Adipocyte (in vitro differentiated cells): ENCODE results near the gene ARV1.
"Not testable (repeated sequence)": the region's sequence is repeated elsewhere in the genome, so short reads cannot be mapped to it uniquely, and the experiment has no call there.

Source experiments
- DNase-seq: peaks from one replicate; pipeline ENCODE4 v3.0.0-alpha.2; 2015; ENCODE audit warnings: low read depth
- H3K27me3 ChIP-seq: replicated peaks from 2 replicates; pipeline ENCODE4 v1.7.0; 2013; ENCODE audit warnings: mild to moderate bottlenecking, low read length, moderate library complexity; ENCODE audit not compliant: control insufficient read depth, insufficient read depth
- H3K36me3 ChIP-seq: 2 replicates; pipeline ENCODE4 v1.7.0; 2013; ENCODE audit warnings: low read length, mild to moderate bottlenecking, moderate library complexity; ENCODE audit not compliant: control insufficient read depth, insufficient read depth, severe bottlenecking
- H3K4me1 ChIP-seq: 2 replicates; pipeline ENCODE4 v1.7.0; 2013; ENCODE audit warnings: mild to moderate bottlenecking, low read length, moderate library complexity; ENCODE audit not compliant: control insufficient read depth, insufficient read depth
- H3K4me3 ChIP-seq: 2 replicates; pipeline ENCODE4 v1.7.0; 2013; ENCODE audit warnings: mild to moderate bottlenecking, low read length, moderate library complexity
- H3K9ac ChIP-seq: 2 replicates; pipeline ENCODE4 v1.7.0; 2013; ENCODE audit warnings: mild to moderate bottlenecking, low read length, moderate library complexity
- H3K9me3 ChIP-seq: 2 replicates; pipeline ENCODE4 v1.7.0; 2013; ENCODE audit warnings: mild to moderate bottlenecking, low read length, moderate library complexity; ENCODE audit not compliant: control insufficient read depth

ARV1 gene

GRCh38 chr1:230976825-230977747 is 1.8 kb upstream of the ARV1 start:
- no peak for DNase-seq
- Histone ChIP-seq H3K27me3 (no peaks in the 10 kb centered on the region), H3K9me3 (no peaks in the 10 kb centered on the region), H3K4me3 (peak overlapping the region; percentile 95), H3K36me3 (peaks cover 12% of the 10 kb centered on the region), H3K9ac (peak overlapping the region; percentile 87), H3K4me1 (peaks cover 11% of the 10 kb centered on the region)

- Histone ChIP-seq H3K9ac (peak overlapping the region; percentile 87), H3K36me3 (peaks cover 12% of the 10 kb centered on the region), H3K9me3 (no peaks in the 10 kb centered on the region), H3K4me3 (peak overlapping the region; percentile 95), H3K27me3 (no peaks in the 10 kb centered on the region), H3K4me1 (peaks cover 18% of the 10 kb centered on the region)
- DNase-seq, result peak; percentile 66
Measured at GRCh38 chr1:230977761-230978490, 968 bp upstream of the ARV1 start.

GRCh38 chr1:230979389-230979716 is 459 bp downstream of the ARV1 start:
- no peaks in the 10 kb centered on the region for H3K9me3 ChIP-seq
- peaks cover 12% of the 10 kb centered on the region for H3K36me3 ChIP-seq
- H3K9ac ChIP-seq, result peak overlapping the region; percentile 87
- H3K4me3 ChIP-seq, result peak overlapping the region; percentile 95
- peaks cover 19% of the 10 kb centered on the region for H3K4me1 ChIP-seq
- no peaks in the 10 kb centered on the region for H3K27me3 ChIP-seq
- no peak for DNase-seq

GRCh38 chr1:230979952-230980351 is 1.1 kb downstream of the ARV1 start:
- Histone ChIP-seq H3K9ac (peak overlapping the region; percentile 87), H3K9me3 (no peaks in the 10 kb centered on the region), H3K36me3 (peaks cover 12% of the 10 kb centered on the region), H3K4me1 (peaks cover 19% of the 10 kb centered on the region), H3K4me3 (peak overlapping the region; percentile 95), H3K27me3 (no peaks in the 10 kb centered on the region)
- no peak for DNase-seq

GRCh38 chr1:230982696-230983095 is 3.8 kb downstream of the ARV1 start:
- no peaks in the 10 kb centered on the region for H3K9me3 ChIP-seq
- H3K4me3 ChIP-seq, result no peak overlapping the region
- peaks cover 11% of the 10 kb centered on the region for H3K36me3 ChIP-seq
- H3K4me1 ChIP-seq, result peaks cover 15% of the 10 kb centered on the region
- DNase-seq, result peak; percentile 42
- H3K9ac ChIP-seq, result no peak overlapping the region
- no peaks in the 10 kb centered on the region for H3K27me3 ChIP-seq

- Histone ChIP-seq H3K9ac (no peak overlapping the region), H3K36me3 (peaks cover 11% of the 10 kb centered on the region), H3K27me3 (no peaks in the 10 kb centered on the region), H3K4me3 (no peak overlapping the region), H3K4me1 (peaks cover 14% of the 10 kb centered on the region), H3K9me3 (no peaks in the 10 kb centered on the region)
- no peak for DNase-seq
Measured at GRCh38 chr1:230983811-230984210, 4.9 kb downstream of the ARV1 start.

- DNase-seq, H3K9me3 ChIP-seq, H3K4me1 ChIP-seq, H3K27me3 ChIP-seq, H3K9ac ChIP-seq, H3K4me3 ChIP-seq: not testable (repeated sequence)
- H3K36me3 ChIP-seq, result peaks cover 20% of the 10 kb centered on the region
Measured at GRCh38 chr1:230984622-230985515, 6.0 kb downstream of the ARV1 start.

GRCh38 chr1:230985711-230986110 is 6.8 kb downstream of the ARV1 start:
- DNase-seq, result no peak
- Histone ChIP-seq H3K27me3 (no peaks in the 10 kb centered on the region), H3K9ac (no peak overlapping the region), H3K9me3 (no peaks in the 10 kb centered on the region), H3K4me1 (peaks cover 8% of the 10 kb centered on the region), H3K36me3 (peaks cover 25% of the 10 kb centered on the region), H3K4me3 (no peak overlapping the region)

- H3K27me3 ChIP-seq, result no peaks in the 10 kb centered on the region
- H3K4me3 ChIP-seq, result no peak overlapping the region
- H3K9me3 ChIP-seq, result no peaks in the 10 kb centered on the region
- peaks cover 12% of the 10 kb centered on the region for H3K4me1 ChIP-seq
- no peak for DNase-seq
- peaks cover 32% of the 10 kb centered on the region for H3K36me3 ChIP-seq
- H3K9ac ChIP-seq, result no peak overlapping the region
Measured at GRCh38 chr1:230986976-230987375, 8.1 kb downstream of the ARV1 start.

GRCh38 chr1:230987448-230987847 is 8.6 kb downstream of the ARV1 start:
- Histone ChIP-seq H3K9me3 (no peaks in the 10 kb centered on the region), H3K27me3 (no peaks in the 10 kb centered on the region), H3K9ac (no peak overlapping the region), H3K4me3 (no peak overlapping the region), H3K36me3 (peaks cover 37% of the 10 kb centered on the region), H3K4me1 (peaks cover 9% of the 10 kb centered on the region)
- no peak for DNase-seq
